DOHH2 (cell line): Measurements from ENCODE around the gene CEMIP.
A peak's percentile ranks its signal among the peaks of the same experiment; 100 is the strongest.

ENCODE experiments used
- H3F3A ChIP-seq: fragments of 200-600 bp; sonication (generic), shearing (Covaris generic); 2 replicates; pipeline ENCODE4 v1.6.0; 2016; ENCODE audit warnings: antibody characterized with exemption, mild to moderate bottlenecking; ENCODE audit not compliant: control insufficient read depth, insufficient read depth
- H3K27ac ChIP-seq: fragments of 200-600 bp; sonication (generic); 2 replicates; pipeline ENCODE4 v1.5.1; 2014; ENCODE audit warnings: low read depth, mild to moderate bottlenecking, low read length, moderate library complexity
- H3K27me3 ChIP-seq: fragments of 200-600 bp; sonication (generic); 2 replicates; pipeline ENCODE4 v1.6.1; 2014; ENCODE audit warnings: mild to moderate bottlenecking, low read length, mixed read lengths; ENCODE audit not compliant: control insufficient read depth
- H3K36me3 ChIP-seq: fragments of 200-600 bp; sonication (generic); 2 replicates; pipeline ENCODE4 v1.6.1; 2014; ENCODE audit warnings: mild to moderate bottlenecking, low read length, moderate library complexity, mixed read lengths; ENCODE audit not compliant: control insufficient read depth
- H3K4me1 ChIP-seq: fragments of 200-600 bp; sonication (generic); 2 replicates; pipeline ENCODE4 v1.6.1; 2014; ENCODE audit warnings: mild to moderate bottlenecking, low read length, mixed read lengths; ENCODE audit not compliant: control insufficient read depth
- H3K4me2 ChIP-seq: fragments of 200-600 bp; sonication (generic); 2 replicates; pipeline ENCODE4 v1.6.0; 2014; ENCODE audit warnings: mild to moderate bottlenecking, low read length, moderate library complexity
- H3K4me3 ChIP-seq: fragments of 200-600 bp; sonication (generic); 2 replicates; pipeline ENCODE4 v1.5.1; 2014; ENCODE audit warnings: mild to moderate bottlenecking, low read length, mixed read lengths
- H3K79me2 ChIP-seq: fragments of 200-600 bp; sonication (generic); 2 replicates; pipeline ENCODE4 v1.6.1; 2014; ENCODE audit warnings: mild to moderate bottlenecking, low read length, mixed read lengths; ENCODE audit not compliant: control insufficient read depth
- H3K9me2 ChIP-seq: fragments of 200-600 bp; sonication (generic); replicated peaks from 2 replicates; pipeline ENCODE4 v1.6.1; 2014; ENCODE audit warnings: mild to moderate bottlenecking, low read length, mixed read lengths; ENCODE audit not compliant: control insufficient read depth
- H3K9me3 ChIP-seq: fragments of 200-600 bp; sonication (generic); 2 replicates; pipeline ENCODE4 v1.6.1; 2014; ENCODE audit warnings: antibody characterized with exemption, low read length, mixed read lengths; ENCODE audit not compliant: control insufficient read depth, insufficient read depth
- H4K20me1 ChIP-seq: fragments of 200-600 bp; sonication (generic); 2 replicates; pipeline ENCODE4 v1.6.0; 2014; ENCODE audit warnings: low read depth, mild to moderate bottlenecking, antibody characterized with exemption, low read length, moderate library complexity; ENCODE audit not compliant: control insufficient read depth, insufficient read depth
- CTCF ChIP-seq: fragments of 200-600 bp; sonication (generic); IDR thresholded peaks from one replicate; pipeline ENCODE4 v1.5.1; 2014; ENCODE audit warnings: antibody characterized with exemption, mild to moderate bottlenecking, low read depth, low read length; ENCODE audit not compliant: poor library complexity, severe bottlenecking
- EZH2phosphoT487 ChIP-seq: fragments of 200-600 bp; sonication (generic); IDR thresholded peaks from 2 replicates; pipeline ENCODE4 v1.6.1; 2017; ENCODE audit warnings: borderline replicate concordance, mild to moderate bottlenecking, antibody characterized with exemption, low read length, moderate library complexity, mixed read lengths

CEMIP gene

GRCh38 chr15:81000624-81001151, 221.5 kb downstream of the CEMIP start, which contains the start of gene TLNRD1:
TSS of gene TLNRD1 (plus strand) at chr15:81000923. CDS start at chr15:81002272, 1,349 bp downstream.
- TF ChIP-seq CTCF = no peak
- TF ChIP-seq EZH2phosphoT487 = no peak
- Histone ChIP-seq H3K4me2 (peak within 1 kb of the TSS; percentile 85), H3K27ac (peak within 1 kb of the TSS; percentile 79), H3K79me2 (peaks cover 60% of the 10 kb centered on the region), H3K9me2 (no peaks in the 10 kb centered on the region), H3K9me3 (peaks cover 3% of the 10 kb centered on the region; the same call in 1 of the 2 replicates), H3K4me3 (peak within 1 kb of the TSS; percentile 81), H3K36me3 (peaks cover 31% of the 10 kb centered on the region), H3K4me1 (peaks cover 34% of the 10 kb centered on the region), H4K20me1 (peaks cover 19% of the 10 kb centered on the region; the same call in 1 of the 2 replicates), H3K27me3 (no peaks in the 10 kb centered on the region), H3F3A (peaks cover 13% of the 10 kb centered on the region; the same call in 1 of the 2 replicates)
